ENCODE measurements around the gene PLEKHN1.

- TF ChIP-seq, protein P1, sequence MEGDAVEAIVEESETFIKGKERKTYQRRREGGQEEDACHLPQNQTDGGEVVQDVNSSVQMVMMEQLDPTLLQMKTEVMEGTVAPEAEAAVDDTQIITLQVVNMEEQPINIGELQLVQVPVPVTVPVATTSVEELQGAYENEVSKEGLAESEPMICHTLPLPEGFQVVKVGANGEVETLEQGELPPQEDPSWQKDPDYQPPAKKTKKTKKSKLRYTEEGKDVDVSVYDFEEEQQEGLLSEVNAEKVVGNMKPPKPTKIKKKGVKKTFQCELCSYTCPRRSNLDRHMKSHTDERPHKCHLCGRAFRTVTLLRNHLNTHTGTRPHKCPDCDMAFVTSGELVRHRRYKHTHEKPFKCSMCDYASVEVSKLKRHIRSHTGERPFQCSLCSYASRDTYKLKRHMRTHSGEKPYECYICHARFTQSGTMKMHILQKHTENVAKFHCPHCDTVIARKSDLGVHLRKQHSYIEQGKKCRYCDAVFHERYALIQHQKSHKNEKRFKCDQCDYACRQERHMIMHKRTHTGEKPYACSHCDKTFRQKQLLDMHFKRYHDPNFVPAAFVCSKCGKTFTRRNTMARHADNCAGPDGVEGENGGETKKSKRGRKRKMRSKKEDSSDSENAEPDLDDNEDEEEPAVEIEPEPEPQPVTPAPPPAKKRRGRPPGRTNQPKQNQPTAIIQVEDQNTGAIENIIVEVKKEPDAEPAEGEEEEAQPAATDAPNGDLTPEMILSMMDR (IDR thresholded peaks at IDR 0.05; ENCODE audit: insufficient read depth, low read length, poor library complexity, severe bottlenecking) = no peak
- no peak for TF ChIP-seq EZH2phosphoT487 (conservative IDR thresholded peaks at IDR 0.05; ENCODE audit: low read length)
Observed at GRCh38 chr1:1023700-1024099, 57.4 kb downstream of the PLEKHN1 start.

Data from SU-DHL-6 (cell line).